GM19438 (cell line): ENCODE results near the gene SREBF1.
A peak's percentile ranks its signal among the peaks of the same experiment; 100 is the strongest.

Experiments used
- ATAC-seq: cut with Tn5 transposase; IDR thresholded peaks from one replicate; pipeline ENCODE4 v1.9.1; 2021; ENCODE audit warnings: low read depth; ENCODE audit not compliant: unreplicated experiment

The SREBF1 gene

DNA sequence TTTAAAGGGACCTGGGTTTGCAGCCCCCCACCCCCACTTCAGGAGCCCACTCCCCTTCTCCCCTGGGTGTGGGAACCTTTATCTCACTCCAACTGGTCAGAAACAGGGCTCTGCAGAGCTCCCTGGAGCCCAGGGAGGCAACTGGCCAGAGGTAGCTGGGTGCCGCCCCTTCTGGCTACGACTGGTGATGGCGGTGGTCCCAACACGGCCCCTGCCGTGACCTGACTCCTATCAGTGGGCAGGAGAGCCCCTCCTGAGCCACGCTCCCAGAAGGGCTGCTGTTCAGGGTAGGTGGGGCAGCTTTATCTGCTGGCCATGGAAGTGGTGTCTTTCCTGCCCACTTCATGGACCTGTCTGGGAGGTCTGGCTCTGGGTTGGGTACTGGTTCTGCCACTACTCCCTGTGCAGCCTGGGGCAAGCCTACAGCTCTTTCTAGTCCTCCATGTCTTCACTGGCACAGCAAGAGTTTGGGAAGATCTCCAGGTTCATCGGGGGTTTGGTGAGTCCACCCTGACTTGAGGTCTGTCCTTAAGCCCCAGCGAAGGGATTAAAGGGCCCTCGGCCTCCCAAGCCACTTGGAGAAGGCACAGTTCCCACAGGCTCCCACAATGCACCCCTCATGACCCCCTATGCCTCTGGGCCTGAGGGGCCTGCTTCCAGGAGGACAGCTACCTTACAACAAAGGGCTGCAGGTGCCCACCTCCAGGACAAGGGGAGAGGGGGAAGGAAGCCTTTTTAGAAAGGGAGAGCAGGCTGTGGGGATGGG, 5.5 kb upstream of the SREBF1 start:
- ATAC-seq, result no peak

DNA sequence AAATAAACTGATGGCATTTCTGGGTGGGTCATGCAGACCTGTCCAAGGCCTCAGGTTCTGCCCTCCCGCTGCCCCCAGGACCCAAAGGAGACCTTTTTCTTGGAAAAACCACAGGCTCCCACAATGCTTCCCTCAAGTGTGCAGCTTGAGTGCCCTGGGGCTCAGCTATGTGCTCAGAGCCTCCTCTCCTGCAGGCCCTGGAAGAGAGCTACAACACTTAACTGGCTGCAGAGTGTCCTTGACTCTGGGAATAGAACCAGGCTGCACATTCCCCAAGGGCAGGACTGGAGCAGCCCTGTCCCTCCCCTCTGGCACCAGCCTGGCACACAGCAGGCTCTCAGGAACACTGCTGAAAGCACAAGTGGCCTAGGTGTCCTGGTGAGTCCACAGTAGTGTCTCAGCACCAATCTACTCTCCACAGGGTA, 4.8 kb upstream of the SREBF1 start:
- ATAC-seq, result no peak

DNA sequence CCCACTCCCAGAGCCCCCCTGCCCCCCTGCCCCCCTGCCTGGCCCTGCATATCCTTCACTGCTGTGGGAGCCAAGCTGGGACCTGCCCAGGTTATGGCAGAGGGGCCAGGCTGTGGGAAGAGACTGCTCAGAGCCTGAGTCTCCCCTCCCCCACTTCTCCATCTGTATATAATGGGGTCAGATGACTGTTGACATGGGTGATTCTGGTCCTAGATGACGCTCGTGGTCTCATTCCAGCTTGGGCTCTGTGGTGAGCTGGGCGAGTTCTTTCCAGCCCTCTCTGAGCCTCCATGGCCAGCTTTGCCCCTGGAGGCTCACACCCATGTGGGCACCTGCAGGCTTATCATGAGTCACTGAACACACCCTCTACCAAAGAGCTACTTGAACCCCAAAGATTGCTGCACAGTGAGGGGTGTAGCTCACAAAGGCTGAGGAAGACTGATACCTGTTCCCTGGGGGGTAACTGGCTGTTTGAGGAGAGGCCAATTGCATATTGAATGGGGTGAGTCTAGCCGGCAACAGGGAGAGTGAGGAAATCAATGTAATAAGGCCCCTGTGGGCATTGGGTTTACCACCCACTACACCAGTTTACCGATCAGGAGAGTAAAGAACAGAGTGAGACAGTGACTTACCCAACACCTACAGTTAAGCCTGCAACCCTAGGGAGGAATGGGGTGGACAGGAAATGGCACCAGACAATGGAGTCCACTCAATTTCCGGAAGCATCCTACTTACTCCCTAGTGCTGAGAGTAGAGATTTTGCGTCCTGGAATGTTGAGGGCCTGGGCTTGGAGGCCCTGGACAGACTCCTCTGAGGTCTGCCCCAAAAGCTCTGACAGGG, 4.2 kb upstream of the SREBF1 start:
- no peak for ATAC-seq

DNA sequence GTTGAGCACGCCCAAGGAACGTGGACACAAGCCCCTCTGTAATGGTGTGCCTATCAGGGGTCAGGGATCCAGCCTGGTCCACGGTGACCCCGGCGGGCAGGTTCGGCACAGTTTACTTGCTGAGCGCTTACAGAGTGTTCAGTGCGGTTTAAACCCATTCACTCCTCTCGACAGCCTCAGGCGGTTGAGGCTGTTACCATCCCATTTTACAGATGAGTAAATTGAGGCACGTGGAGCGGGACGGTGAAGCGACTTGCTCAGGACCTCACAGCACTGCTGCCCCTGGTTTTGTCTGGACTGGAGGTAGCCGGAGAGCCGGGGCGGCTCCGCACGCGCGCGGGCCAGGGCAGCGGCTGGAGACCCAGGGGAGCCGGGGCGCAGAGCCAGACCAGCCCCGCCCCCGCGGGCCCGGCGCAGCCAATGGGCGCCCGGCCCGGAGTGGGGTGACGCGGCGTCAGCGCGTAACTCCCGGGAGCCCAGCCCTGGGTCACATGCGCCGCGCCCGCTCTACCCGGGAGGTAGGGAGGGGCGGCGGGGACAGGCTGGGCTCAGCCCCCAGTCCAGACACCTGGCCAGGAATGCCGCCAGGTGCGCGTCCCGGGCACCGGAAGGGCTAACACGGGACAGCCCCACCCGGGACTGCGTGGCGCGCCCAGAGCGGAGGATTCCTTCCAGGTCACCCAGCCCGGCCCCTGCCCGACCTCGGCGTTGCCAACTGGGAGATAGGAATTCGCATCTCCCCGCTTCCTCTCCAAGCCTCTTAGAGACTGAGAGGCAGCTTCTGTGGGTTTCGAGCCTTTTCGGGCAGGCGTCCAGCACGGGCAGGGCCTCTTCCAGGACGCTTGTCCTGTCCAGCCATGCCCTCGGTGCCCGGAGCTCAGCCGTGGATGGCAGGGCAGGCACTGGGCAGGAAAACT, 3.3 kb upstream of the SREBF1 start:
- ATAC-seq, result peak; percentile 41

DNA sequence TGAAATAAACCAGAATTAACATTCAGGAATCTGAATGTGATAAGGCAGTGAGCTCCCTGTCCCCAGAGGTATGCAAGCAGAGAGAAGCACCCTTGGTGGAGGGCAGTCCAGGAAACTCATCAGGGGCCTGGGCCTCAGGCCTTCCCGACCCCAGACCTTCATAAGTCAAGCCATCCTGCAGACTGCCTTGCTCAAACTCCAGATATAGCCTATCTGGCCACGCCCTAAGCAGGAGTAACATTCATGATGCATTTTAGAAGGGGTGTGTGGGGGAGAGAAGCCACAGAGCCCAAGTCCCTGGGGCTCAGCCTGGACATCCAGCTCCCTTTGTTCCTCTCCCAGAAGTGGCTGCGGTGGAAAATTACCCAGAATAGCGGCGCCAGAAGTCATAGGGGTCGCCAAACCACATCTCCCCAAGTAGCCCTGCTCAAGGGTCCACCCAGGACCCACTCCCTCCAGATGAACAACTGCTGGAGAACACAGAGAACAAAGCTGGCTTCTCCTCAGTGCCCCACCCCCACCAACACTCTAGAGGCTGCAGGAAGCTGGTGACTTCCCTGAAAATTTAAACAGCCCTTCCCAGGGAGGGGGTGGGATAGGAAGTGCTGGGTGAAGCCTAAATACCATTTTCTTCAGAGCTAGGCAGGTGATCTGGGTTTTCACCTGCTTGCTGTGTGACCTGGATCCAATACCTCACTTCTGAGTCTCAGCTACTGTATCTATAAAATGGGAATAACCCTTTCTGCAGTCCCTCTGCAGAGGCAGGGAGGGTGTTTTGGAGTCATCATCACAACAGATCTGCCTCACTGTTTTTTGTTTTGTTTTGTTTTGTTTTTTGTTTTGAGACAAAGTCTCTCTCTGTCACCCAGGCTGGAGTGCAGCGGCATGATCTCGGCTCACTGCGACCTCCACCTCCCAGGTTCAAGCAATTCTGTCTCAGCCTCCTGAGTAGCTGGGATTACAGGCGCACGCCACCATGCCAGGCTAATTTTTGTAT, 1.5 kb upstream of the SREBF1 start:
- no peak for ATAC-seq

DNA sequence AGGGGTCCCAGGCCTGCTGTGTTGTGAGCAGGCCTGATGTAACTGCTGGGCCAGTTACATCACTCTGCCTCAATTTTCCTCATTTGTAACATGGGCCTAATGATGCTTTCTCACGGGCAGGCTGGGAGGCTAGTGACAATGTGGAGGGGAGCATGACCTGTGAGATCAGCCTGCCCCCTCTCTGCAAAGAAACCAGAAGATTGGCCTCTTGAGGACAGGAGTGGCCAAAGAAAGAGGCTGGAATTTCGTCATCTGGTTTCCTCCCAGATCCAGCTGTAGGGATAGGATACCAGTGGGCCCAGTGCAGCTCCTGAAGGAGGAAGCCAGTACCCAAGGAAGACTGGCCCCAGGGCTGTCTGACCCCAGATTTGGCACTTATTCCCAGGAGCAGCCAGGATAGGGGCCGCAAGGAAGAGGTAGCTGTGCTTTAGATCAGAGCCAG, 615 bp upstream of the SREBF1 start:
- no peak for ATAC-seq

DNA sequence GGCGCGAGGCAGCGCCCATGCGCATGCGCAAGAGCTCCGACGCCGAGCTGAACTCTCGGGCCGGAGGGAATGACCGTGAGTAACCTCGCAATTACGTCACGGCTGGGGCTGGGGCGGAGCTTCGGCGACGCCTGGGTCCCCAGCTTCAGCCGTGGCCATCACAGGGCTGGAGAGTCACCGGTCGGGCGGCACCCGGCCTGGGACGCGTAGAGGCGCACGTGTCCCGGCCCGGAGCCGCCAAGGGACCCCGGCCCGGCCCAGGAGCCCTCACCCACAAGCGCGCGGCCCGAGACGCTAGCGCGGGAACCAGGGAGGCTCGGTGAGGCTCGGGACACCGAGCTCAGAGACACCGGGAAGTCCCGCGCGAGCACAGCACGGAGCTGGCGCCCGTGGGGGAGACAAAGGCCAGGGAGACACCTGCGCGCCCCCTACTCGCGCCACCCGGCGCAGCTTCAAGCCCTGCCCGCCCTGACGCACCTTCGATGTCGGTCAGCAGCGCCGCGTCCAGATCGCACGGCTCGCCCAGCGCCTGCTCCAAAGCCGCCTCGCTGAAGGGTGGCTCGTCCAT, 452 bp downstream of the SREBF1 start:
- peak; percentile 56 for ATAC-seq

DNA sequence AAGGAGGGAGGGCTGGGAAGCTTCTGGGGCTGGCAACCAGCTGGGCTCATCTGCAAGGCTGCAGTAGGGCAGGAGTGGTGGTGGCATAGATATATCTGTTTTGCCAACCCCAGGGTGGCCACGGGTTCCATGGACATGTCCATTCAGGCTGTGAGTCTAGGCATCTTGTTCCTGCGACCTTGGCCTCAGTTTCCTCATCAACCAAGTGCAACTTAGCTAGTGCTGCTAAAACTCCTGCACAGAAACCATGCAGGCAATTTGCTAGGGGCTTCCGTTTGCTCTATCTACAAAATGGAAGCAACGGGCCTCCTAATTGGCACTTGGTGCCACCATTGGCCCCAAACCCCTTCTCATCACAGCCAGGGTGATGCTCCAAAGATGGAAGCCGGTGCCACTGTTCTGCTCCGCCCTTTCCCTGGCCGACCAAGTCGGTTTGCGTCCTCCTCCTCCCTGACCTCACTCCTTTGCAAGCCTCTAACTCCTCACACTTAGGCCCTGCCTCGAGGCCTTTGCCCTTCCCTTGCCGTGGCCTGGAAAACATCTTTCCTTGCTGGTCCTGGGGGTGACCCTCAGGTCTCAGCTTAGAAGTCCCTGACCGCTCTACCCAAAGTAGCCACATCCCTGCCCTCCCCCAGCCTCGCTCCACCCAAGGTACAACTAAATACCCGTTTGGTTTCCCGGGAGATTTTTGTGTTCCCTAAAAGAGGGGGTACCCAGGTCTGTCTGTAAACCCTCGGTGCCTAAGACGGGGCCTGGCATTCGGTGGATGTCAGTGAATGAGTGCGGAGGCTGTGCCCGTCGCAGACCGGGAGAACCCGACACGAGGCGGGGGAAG, 1.2 kb downstream of the SREBF1 start:
- ATAC-seq, result no peak

DNA sequence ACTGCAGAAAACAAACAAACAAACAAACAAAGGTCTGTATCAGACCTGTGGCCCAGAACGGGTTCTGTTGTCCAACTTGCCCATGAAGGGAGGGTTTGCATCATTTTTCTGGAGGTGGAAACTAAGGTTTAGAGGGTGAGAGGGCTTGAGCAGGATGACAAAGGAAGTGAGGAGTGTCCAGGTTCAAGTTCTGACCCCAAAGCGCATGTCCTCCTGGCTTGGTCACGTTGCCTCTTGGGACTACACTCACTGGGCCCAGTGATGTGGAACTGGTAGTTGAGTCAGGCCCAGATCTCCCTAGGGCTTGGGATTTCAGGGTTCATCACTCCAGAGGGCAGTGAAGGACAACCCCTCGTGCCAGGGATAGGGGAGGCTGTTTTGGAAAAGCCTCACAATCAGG, 1.8 kb downstream of the SREBF1 start:
- ATAC-seq, result no peak

DNA sequence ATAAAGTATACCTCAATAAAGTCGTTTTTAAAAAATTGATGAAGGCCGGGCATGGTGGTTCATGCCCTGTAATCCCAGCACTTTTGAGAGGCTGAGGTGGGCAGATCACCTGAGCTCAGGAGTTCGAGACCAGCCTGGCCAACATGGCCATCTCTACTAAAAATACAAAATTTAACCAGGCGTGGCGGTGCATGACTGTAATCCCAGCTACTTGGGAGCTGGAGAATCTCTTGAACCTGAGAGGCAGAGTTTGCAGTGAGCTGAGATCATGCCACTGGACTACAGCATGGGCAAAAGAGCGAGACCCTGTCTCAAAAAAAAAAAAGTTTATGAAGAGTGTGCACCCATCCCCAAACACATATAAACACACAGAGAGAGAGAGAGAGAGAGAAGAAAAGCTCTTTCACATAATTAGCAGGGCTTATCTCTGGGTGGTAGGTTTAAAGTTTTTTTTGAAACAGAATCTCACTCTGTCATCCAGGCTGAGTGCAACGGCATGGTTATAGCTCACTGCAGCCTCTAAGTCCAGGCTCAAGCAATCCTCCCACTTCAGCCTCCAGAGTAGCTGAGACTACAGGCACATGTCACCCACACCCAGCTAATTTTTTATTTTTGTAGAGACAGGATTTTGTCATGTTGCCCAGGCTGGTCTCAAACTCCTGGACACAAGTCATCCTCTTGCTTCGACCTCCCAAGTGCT, 3.0 kb downstream of the SREBF1 start:
- ATAC-seq, result no peak

DNA sequence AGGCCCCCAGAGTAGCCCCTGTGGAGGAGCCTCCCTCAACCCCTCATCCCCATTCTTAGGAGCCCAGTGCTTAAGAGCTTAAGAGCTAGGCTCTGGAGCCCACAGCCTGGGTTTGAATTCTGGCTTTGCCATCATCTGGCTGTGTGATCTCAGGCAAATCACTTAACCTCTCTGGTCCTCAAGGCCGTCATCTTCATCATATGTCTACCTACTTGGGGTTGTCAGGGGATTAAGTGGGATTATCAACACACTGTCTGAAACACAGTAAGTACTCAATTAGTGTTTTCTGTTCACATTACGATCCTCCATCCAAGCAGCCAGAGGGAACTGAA, 4.8 kb downstream of the SREBF1 start:
- no peak for ATAC-seq

DNA sequence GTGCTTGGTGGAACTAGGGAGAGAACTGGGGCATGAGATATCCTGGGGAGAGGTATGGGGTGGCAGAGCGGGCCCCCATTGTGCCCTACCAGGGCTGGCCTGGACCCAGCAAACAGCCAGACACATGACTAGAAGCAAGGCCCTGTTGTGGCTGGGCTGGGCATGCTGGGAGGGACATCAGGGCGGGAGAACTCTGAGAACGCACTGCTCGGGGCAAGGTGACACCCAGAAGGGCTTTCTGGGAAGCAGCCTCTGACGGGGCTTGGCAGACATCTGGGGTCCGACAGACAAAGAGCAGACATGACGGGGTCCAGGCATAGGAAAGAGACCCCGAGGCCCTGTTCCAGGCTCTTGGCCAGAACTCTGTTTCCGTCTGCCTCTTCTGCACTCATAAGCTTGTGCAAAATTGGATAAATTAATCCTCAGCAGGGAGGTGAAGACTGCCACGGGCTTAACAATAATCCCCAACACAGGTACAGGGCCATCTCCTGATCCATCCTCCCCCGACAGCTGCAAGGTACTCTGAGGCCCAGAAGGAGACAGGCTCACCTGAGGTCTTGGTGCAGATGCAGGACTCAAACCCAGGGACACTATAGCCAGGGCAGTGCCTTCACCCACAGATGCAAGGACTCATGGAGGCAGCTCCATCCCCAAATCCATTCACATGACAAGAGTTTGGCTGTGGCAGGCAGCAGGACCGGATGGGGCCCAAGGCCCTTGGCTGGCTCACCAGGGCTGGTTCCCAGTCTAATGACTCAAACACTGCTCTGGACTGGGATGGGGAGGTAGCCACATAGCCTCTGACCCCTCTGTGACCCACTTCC, 5.4 kb downstream of the SREBF1 start:
- ATAC-seq, result no peak

DNA sequence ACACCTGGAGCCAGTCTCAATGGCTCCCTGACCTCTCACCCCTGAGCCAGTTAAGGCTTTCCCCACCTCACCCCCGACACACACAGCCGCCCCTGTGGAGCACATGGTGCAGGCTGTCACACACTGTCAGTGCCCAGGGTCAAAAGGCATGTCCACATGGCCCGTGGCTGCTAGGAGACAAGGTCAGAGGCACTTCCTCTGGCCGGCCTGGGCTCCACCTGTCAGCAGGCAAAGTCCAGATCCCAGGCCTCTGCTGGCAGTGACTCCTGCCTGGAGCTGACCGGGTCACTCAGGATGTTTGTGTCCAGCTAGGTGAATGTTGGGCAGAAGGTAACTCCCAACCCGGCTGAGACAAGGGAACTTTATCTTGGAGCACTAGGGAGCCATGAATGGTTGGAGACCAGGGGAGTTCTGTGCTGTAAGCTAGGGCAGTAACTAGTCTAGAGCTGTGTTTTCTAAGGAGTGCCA, 6.0 kb downstream of the SREBF1 start:
- no peak for ATAC-seq

DNA sequence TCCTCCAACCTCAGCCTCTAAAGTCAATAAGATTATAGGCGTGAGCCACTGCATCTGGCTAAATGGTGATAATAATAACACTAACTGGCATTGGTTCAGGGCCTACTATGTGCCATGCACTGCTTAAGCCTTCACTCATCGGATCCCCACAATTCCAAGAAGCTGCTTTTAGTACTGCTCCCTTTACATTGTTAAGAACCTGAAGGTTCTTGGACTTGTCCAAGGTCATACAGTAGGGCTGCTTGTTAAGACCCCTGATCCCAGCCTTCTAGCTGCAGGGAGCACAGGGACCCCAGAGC, 6.6 kb downstream of the SREBF1 start:
- no peak for ATAC-seq

DNA sequence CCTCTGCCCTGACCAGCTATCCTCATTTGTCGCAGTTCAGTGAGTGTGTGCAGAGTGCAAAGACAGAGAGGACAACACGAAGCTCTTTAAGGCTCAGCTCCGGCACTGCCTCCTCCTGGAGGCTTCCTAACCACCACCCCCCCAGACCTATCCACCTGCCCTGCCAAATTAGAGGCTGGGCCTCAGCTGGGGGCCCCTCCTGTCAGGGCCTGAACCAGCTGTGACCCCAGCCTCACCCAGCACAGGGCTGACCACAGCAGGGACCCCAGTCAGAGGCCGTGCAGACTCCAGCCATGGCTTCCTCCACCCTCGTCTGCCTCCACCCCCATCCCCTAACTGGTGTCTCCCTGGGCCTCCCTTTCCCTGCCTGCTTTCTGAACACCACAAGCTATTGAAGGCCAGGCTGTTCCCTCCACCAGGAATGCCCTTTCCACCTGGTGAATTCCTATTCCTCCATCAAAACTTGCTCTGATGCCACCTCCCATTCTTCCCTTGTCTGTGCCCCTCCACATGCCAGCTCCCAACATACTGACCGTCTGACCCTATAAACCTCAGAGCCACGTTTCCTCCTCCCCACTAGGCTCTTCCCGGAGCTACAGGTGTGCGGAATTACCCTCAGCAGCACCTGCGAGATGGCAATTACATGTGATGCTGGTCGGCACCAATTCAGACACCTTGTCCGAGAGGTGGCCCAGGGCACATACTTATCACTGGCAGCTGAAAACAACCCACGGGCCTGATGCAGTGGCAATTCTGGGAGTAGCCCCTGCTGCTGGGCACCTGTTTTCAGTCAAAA, 8.8 kb downstream of the SREBF1 start:
- ATAC-seq, result no peak
